HCT116 (cell line): ENCODE measurements around the gene CTDSPL2. TPM values are rescaled to one million over a fixed set of nuclear protein-coding genes. Genes with fewer than 3 reads are reported as not detected.

Experiments
- ATAC-seq: fragments of 200-7000 bp; cut with Tn5 transposase; 2 replicates; pipeline ENCODE4 v1.9.1; 2020; ENCODE audit warnings: mild to moderate bottlenecking, moderate library complexity
- BruUV-seq: library from RNA; stranded (reverse); fragments of 400-500 nt; replicated peaks from 2 replicates; lab custom pipeline; 2021; lab: Mats Ljungman, UMichigan
- CTCF ChIA-PET: fragments of 300-600 bp; sonication (Branson Sonifier 250); formaldehyde crosslinking; loops from one replicate; lab custom pipeline; 2021; ENCODE audit warnings: antibody characterized with exemption; lab: Charles Lee
- POLR2A ChIA-PET: fragments of 300-600, 350-600 bp; sonication (Branson Sonifier 250); formaldehyde crosslinking; loops from one replicate; lab custom pipeline; 2021; ENCODE audit warnings: antibody characterized with exemption; lab: Charles Lee
- RAD21 ChIA-PET, 2 experiments: fragments of 300-600 bp; sonication (Branson Sonifier 250); formaldehyde crosslinking; loops; one replicate each; lab custom pipeline; 2023; ENCODE audit warnings: low total read pairs in 2 of 2; ENCODE audit not compliant: uncharacterized antibody in 2 of 2, unreplicated experiment in 2 of 2, low non-redundant PET in 1 of 2; lab: Charles Lee
- DNase-seq: peaks from one replicate; pipeline ENCODE4 v3.0.0-alpha.2; 2010; ENCODE audit warnings: low read depth, low spot score
- H2AFZ ChIP-seq: fragments of 200-600 bp; shearing (Covaris generic), sonication (generic); 2 replicates; pipeline ENCODE4 v1.6.1; 2017; ENCODE audit warnings: low read depth, mixed run types, mixed read lengths, antibody characterized with exemption, low read length; ENCODE audit not compliant: poor library complexity, severe bottlenecking
- H3K27ac ChIP-seq: 2 replicates; pipeline ENCODE4 v1.5.1; 2012; ENCODE audit warnings: low read depth, low read length
- H3K27me3 ChIP-seq: fragments of 200-600 bp; sonication (generic); 2 replicates; pipeline ENCODE4 v1.6.1; 2016; ENCODE audit warnings: mixed run types, low read length, mixed read lengths; ENCODE audit not compliant: insufficient read depth
- H3K36me3 ChIP-seq, 2 experiments: fragments of 200-500 bp in 1 of 2; fragments of 200-600 bp in 1 of 2; sonication (Bioruptor generic) in 1 of 2; sonication (generic) in 1 of 2; 2 replicates each; pipeline versions ENCODE4 v1.5.1 to v1.6.1; 2014 to 2016; ENCODE audit warnings: low read length in 2 of 2, inconsistent platforms in 1 of 2, mixed read lengths in 1 of 2, mixed run types in 1 of 2; ENCODE audit not compliant: insufficient read depth in 2 of 2, control insufficient read depth in 1 of 2
- H3K4me1 ChIP-seq, 2 experiments: fragments of 200-600 bp in 1 of 2; sonication (generic) in 1 of 2; 2 replicates each; pipeline versions ENCODE4 v1.5.1 to v1.6.1; 2012 to 2017; ENCODE audit warnings: low read length in 2 of 2, inconsistent platforms in 1 of 2, mild to moderate bottlenecking in 1 of 2, mixed read lengths in 1 of 2, mixed run types in 1 of 2, moderate library complexity in 1 of 2; ENCODE audit not compliant: insufficient read depth in 2 of 2, control insufficient read depth in 1 of 2
- H3K4me2 ChIP-seq: fragments of 200-600 bp; sonication (generic); 2 replicates; pipeline ENCODE4 v1.6.1; 2017; ENCODE audit warnings: mixed run types, low read length, mixed read lengths
- H3K4me3 ChIP-seq, 2 experiments: fragments of 200-600 bp in 1 of 2; sonication (generic) in 1 of 2; replicated peaks in 1 of 2; 2 replicates each; pipeline ENCODE4 v1.5.1; 2011 to 2016; ENCODE audit warnings: low read length in 2 of 2, control low read depth in 1 of 2, low read depth in 1 of 2, mild to moderate bottlenecking in 1 of 2, mixed read lengths in 1 of 2, mixed run types in 1 of 2
- H3K79me2 ChIP-seq: fragments of 200-600 bp; sonication (generic); 2 replicates; pipeline ENCODE4 v1.6.1; 2017; ENCODE audit warnings: mild to moderate bottlenecking, mixed run types, low read length, moderate library complexity, mixed read lengths; ENCODE audit not compliant: insufficient read depth
- H3K9ac ChIP-seq: fragments of 200-600 bp; sonication (generic); 2 replicates; pipeline ENCODE4 v1.6.1; 2016; ENCODE audit warnings: low read length, mixed read lengths
- H3K9me2 ChIP-seq: fragments of 200-600 bp; sonication (generic), shearing (Covaris generic); 2 replicates; pipeline ENCODE4 v1.6.1; 2017; ENCODE audit warnings: mixed run types, mild to moderate bottlenecking, moderate library complexity; ENCODE audit not compliant: insufficient read depth
- H3K9me3 ChIP-seq, 2 experiments: fragments of 200-500 bp in 1 of 2; fragments of 200-600 bp in 1 of 2; sonication (Bioruptor generic) in 1 of 2; sonication (generic) in 1 of 2; 2 replicates each; pipeline ENCODE4 v1.6.1; 2014 to 2017; ENCODE audit warnings: low read length in 2 of 2, mixed read lengths in 2 of 2, inconsistent platforms in 1 of 2, low read depth in 1 of 2, mild to moderate bottlenecking in 1 of 2, mixed run types in 1 of 2, moderate library complexity in 1 of 2; ENCODE audit not compliant: control insufficient read depth in 1 of 2, insufficient read depth in 1 of 2
- H4K20me1 ChIP-seq: fragments of 200-600 bp; sonication (generic), shearing (Covaris generic); 2 replicates; pipeline ENCODE4 v1.6.1; 2017; ENCODE audit warnings: mixed run types, mild to moderate bottlenecking, moderate library complexity; ENCODE audit not compliant: insufficient read depth
- ATF3 ChIP-seq: IDR thresholded peaks from 2 replicates; pipeline ENCODE4 v1.6.1; 2012
- CBX3 ChIP-seq: IDR thresholded peaks from 2 replicates; pipeline ENCODE4 v1.6.1; 2012; ENCODE audit warnings: low read depth
- CEBPB ChIP-seq: IDR thresholded peaks from 2 replicates; pipeline ENCODE4 v1.6.1; 2012; ENCODE audit warnings: low read depth
- EZH2 ChIP-seq: fragments of 200-600 bp; sonication (generic); IDR thresholded peaks from 2 replicates; pipeline ENCODE4 v1.6.1; 2017; ENCODE audit warnings: antibody characterized with exemption, mixed run types
- FOSL1 ChIP-seq: IDR thresholded peaks from 2 replicates; pipeline ENCODE4 v1.6.1; 2012; ENCODE audit warnings: low read depth
- JUND ChIP-seq: IDR thresholded peaks from 2 replicates; pipeline ENCODE4 v1.6.1; 2012
- MAX ChIP-seq: IDR thresholded peaks from 2 replicates; pipeline ENCODE4 v1.6.1; 2012
- REST ChIP-seq: IDR thresholded peaks from 2 replicates; pipeline ENCODE4 v1.6.1; 2012; ENCODE audit warnings: low read depth
- SP1 ChIP-seq: IDR thresholded peaks from 2 replicates; pipeline ENCODE4 v1.6.1; 2012; ENCODE audit warnings: low read depth
- SRF ChIP-seq: IDR thresholded peaks from 2 replicates; pipeline ENCODE4 v1.6.1; 2012; ENCODE audit warnings: low read depth
- TCF7L2 ChIP-seq: IDR thresholded peaks from 2 replicates; pipeline ENCODE4 v1.7.0; 2011; ENCODE audit warnings: borderline replicate concordance, inconsistent platforms; ENCODE audit not compliant: insufficient read depth, insufficient read length; ENCODE audit errors: extremely low read depth
- YY1 ChIP-seq: IDR thresholded peaks from 2 replicates; pipeline ENCODE4 v1.6.1; 2011; ENCODE audit warnings: low read length, low read depth, moderate library complexity, mild to moderate bottlenecking; ENCODE audit not compliant: insufficient replicate concordance; ENCODE audit errors: extremely low read depth
- ZNF274 ChIP-seq: fragments of 200-500 bp; sonication (Bioruptor generic); IDR thresholded peaks from 2 replicates; pipeline ENCODE4 v1.6.1; 2014; ENCODE audit warnings: mild to moderate bottlenecking, low read depth, low read length, inconsistent platforms
- intact Hi-C: fragments of 100-400 bp; cut with micrococcal nuclease; formaldehyde crosslinking; loops from 2 replicates; pipeline ENCODE4 v1.10.0; 2022
- total RNA-seq: library from RNA; stranded (reverse); gene quantifications from one replicate; pipeline ENCODE4 v1.2.1, GENCODE V29; 2021; ENCODE audit not compliant: unreplicated experiment

CTDSPL2 gene
- total RNA-seq, 1 experiment from 2014 or later, result 56.0 TPM

GRCh38 chr15:44485880-44486279 lies 58.5 kb downstream of the CTDSPL2 start:
- TF ChIP-seq FOSL1 (no peak), SP1 (no peak), ZNF274 (no peak), MAX (no peak), REST (no peak), TCF7L2 (no peak), JUND (no peak), ATF3 (no peak), EZH2 (no peak), YY1 (no peak), SRF (no peak), CEBPB (no peak), CBX3 (no peak)
- H3K4me1 ChIP-seq, result peaks cover 20 to 36% of the 10 kb centered on the region in 2 experiments
- H3K9me3 ChIP-seq, result no peaks in the 10 kb centered on the region
- H3K27me3 ChIP-seq, result no peaks in the 10 kb centered on the region
- CTCF ChIA-PET, result no interaction called here
- peaks cover 76% of the 10 kb centered on the region for H3K79me2 ChIP-seq
- no peak overlapping the region for H3K9ac ChIP-seq
- ATAC-seq, result no peak
- peaks cover 11 to 17% of the 10 kb centered on the region in 2 experiments; a peak in 3 of 4 replicates for H3K36me3 ChIP-seq
- H3K27ac ChIP-seq, result no peak overlapping the region
- H2AFZ ChIP-seq, result no peak overlapping the region
- intact Hi-C loops, result no loop called here
- H4K20me1 ChIP-seq, result peaks cover 24% of the 10 kb centered on the region
- POLR2A ChIA-PET, result no interaction called here
- no peak overlapping the region for H3K4me3 ChIP-seq
- no peaks in the 10 kb centered on the region for H3K9me2 ChIP-seq
- DNase-seq, result no peak
- RAD21 ChIA-PET, result no interaction called here
- no TSS peak for BruUV-seq
- H3K4me2 ChIP-seq, result no peak overlapping the region
